Measurements from ENCODE around the gene CXXC5.
A peak's percentile ranks its signal among the peaks of the same experiment; 100 is the strongest.

CXXC5 gene

DNA sequence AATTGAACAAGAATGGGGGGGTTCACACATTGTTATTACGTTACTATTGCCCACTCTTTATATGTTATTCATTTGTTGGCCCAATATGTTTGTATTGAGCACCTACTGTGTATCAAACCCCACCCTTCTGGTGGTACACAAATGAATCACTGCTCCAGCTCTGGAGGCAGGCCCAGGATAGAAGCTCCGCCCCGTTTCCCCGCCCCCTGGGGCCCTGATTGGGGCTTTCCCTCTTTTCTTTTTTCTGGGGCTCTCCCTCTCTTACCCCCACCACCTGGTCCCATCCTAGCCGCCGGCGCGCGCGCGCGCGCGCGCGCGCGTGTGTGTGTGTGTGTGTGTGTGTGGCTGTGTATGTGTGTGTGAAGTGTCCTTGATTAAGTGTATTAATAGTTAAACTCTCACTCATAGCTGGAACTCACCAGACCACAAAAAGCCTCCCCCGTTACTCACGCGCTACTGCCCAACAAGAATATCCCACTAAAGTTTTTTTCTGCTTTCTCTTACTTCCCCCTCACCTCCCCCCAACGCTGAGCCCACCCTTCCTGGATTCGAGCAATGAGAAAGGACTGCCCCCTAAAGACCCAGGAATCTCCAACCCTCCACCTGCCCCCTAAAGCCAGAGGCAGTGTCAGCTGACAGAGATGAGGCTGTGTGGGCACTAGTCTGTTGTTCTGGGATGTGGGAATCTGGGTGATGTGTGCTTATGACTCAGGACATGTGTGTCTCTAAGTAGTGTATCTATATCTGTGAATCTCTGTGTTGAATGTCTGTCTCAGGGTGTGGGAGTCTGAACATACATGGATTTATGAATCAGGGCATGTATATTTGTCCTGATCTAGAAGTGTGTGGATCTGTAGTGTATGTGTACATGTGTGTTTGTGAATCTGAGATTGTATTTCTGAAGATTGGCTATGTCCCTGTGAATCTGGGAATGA is 4.0 kb downstream of the CXXC5 start:
- peak; percentile 26 for DNase-seq (ENCODE audit: low read depth)

GRCh38 chr5:139652788-139653241 is 4.7 kb downstream of the CXXC5 start:
- DNase-seq (ENCODE audit: low read depth): no peak

- DNase-seq (ENCODE audit: low read depth): no peak
Measured at GRCh38 chr5:139653616-139654015, 5.5 kb downstream of the CXXC5 start.

- DNase-seq (ENCODE audit: low read depth): no peak
Measured at GRCh38 chr5:139654464-139654863, 6.3 kb downstream of the CXXC5 start.

DNA sequence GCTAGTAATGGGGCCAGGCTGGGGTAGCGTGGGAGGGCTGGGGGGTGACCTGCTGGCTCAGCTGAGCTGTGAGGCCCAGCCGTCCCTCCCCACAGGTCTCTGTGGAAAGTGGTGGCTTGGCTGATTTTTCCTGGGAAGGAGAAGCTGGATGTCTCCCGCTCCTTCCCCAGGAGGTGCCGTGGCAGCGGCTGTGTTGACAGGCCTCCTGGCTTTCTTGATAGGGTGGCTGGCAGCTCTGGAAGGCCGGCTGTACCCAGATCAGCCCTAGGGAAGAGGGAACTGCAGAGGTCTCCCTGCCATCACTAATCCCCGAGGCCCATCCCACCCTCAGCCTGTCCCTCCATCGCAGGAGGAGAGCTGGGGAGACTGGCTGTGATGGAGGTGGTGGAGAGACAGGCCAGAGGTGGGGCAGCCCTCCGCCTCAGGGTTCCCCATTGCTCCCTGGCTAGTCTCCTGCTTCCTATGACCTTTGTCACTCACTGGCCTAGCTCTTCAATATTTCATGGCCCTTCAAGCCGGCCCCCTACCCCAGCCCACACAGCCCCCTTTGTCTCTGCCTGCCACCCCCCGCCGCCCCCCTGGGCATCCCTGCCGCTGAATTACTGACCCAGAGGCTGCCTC is 6.8 kb downstream of the CXXC5 start:
- DNase-seq (ENCODE audit: low read depth): no peak

GRCh38 chr5:139655727-139656271 is 7.7 kb downstream of the CXXC5 start:
- no peak for DNase-seq (ENCODE audit: low read depth)

DNA sequence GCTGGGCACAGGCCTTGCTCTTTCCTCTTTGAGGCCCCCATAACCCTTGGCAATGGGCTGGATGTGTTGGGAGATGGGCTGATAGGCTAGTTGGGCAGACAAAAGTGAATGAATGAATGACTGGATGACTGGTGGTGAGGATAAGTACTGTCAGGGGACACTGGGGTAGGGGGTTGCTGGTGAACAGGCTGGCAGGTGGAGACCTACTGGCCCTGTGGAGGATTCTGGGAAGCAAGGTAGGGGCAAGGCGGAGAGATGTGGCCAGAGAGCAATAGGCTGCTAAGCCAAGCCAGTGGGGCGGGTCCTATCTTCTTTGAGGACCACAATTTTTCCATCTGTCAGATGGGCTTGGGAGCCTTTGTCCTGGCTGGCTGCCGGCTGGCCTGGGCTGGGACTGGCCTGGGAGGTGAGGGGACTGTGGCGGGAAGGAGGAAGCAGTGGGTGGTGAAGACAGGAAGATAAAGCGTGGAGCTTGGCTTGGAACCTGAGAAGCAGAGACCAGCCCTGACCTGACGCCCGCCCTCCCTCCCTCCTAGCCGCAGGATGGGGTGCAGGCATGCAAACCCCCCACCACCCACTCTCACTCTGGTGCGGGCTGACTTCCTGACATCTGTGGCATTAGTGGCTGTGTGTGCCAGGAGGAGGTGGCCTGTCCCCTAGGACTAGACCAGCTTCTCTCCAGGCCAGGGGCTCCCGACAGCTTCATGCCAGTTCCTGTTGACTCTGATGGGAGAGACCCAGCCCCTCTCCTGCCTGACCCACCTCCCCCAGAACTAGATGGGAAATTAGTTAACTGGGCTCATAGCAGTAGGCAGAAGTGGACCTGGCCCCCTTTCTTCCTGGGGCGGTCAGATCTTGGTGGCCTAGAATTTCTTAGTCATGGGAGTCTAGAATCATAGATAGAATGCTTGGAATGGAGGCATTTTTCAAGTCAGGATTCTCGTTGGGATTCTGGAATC is 9.5 kb downstream of the CXXC5 start:
- DNase-seq (ENCODE audit: low read depth): no peak

GRCh38 chr5:139658501-139658927 is 10.4 kb downstream of the CXXC5 start:
- DNase-seq (ENCODE audit: low read depth): no peak

- no peak for DNase-seq (ENCODE audit: low read depth)
Measured at GRCh38 chr5:139658928-139659667, 10.9 kb downstream of the CXXC5 start.

GRCh38 chr5:139659695-139660101 is 11.5 kb downstream of the CXXC5 start:
- no peak for DNase-seq (ENCODE audit: low read depth)

DNA sequence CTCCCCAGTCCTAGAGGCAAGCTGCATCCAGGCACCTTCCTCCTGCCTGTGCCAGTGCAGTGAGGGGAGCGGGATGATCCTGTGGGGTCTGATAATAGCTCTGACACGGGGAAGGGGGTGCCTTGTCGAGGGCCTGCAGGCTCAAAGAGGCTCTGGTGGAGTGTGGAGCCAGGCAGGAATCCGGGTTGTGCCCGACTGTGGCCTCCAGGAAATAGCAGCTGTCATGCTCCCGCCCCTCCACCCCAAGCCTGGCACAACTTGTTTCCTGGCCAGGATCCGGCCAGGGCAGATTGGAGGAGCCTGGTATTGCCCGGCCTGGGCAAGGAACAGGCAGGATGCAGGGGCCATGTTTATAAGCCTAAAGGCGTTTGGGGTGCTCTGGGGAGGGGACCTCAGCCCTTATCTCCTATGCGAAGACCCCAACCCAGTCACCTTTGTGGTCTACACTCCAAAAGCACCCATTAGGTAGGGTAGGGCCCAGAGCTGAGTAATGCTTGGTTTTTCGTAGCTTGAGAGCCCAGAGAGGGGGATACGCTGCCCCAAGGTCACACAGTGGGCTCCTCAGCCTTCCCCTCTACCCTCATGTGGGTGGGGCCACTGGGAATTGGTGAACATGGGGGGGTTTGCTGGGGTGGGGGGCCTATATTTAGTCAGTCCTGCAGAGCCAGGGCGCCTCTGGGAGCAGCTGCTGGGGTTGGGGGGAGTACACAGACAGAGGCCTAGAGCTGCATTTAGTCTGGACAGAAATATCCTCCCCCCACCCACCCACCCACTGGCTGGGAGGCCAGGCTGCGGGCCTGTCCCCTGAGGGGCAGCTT is 12.2 kb downstream of the CXXC5 start:
- DNase-seq (ENCODE audit: low read depth): no peak

DNA sequence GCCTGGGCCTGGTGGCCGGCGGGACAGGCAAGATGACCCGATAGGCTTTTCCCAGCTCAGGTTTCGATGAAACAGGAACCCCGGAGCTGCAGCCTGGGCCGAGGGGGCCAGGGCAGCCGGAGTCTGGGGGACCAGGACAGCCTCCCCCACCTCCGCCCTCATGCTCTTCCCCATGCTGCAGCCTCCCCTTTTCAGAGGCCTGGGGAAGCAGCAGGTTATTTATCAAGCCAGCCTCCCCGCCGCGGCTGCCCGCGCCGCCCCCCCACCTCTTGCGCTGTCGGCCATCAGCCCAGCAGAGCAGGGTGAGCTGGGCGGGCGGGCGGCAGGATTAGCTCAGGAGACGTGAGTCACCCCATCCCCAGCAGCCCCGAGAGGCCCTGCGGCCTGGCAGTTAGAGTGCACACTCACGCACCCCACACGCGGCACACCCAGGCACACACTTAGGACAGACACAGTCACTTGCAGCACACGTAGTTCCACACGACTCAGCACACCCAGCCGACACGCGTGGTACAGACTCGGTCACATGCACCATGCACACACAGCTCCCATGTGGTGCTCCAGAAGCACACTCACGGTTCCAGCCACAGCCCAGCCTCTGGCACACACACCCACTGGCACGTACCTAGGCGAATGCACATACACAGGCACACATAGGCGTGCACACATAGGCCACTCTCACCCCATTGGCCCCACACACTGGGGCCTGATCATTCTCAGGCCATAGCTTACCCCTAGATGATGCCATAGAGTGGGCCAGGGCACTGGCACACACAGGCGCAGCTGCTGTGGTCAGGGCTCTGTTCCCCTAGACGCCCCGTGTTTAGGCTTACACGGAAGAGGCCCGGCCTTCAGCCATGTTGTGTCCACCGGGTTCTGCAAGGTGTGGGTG is 13.0 kb downstream of the CXXC5 start:
- no peak for DNase-seq (ENCODE audit: low read depth)

DNA sequence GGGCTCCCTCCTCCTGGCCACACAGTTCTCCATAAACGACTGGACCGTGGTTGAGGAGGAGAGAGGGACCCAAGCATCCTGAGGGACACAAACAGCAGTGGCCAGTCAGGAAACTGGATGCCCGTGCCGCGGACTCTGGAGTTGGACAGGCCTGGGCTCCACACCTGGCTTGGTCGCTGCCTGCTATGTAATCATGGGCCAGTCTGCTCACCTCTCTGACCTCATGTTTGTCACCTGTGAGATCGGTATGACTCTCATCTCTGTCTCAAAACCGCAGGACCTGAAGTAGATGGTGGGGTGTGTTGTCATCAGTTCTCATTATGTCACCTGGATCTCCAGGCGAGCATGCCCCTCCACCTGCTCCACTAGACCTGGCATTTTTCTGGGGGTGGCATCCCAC is 14.5 kb downstream of the CXXC5 start:
- no peak for DNase-seq (ENCODE audit: low read depth)

DNA sequence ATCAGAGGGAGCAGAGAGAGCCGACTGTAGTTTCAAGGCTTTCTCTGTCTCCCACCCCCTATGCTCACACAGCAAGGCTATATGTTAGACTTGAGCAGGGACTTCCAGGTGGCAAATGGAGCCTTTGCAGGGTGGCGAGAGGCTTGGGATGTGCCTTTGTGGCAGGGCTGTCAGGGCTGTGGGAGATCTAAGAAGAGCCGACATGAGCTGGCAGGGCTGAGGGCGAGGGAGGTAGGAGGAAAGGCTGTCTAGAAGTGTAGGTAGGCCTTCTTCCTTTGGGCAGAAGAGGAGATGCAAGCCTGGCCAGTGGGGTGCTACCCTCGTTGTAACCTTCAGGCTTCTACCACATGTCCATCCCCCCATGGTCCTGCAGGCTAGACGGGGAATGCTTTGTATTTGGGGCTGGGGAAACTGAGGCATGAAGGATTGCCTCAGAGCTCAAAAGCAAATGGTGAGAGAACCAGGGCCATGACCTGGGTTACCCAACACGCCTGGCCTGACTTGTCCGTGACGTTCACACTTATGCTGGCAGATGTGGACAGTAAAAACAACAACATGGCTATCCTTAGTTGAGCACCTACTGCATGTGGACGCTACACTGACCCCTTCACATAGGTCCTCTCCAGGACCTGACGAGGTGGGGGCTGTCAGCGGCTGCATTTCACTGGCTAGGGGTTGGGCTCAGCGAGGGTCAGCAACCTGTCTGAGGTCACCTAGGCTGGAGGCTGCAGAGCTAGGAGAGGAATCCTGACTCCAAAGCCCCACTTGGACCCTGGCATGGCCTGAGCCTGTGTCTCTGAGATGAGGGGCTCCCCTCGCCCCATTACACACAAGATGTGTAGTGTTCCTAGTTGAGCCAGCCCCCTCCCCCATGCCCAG is 15.3 kb downstream of the CXXC5 start:
- DNase-seq (ENCODE audit: low read depth): no peak

GRCh38 chr5:139664086-139664693 is 16.0 kb downstream of the CXXC5 start:
- DNase-seq (ENCODE audit: low read depth): no peak

GRCh38 chr5:139664727-139665351 is 16.7 kb downstream of the CXXC5 start:
- no peak for DNase-seq (ENCODE audit: low read depth)

GRCh38 chr5:139665626-139666025 is 17.5 kb downstream of the CXXC5 start:
- no peak for DNase-seq (ENCODE audit: low read depth)
